Activated T-helper 1 cell treated with anti-CD3 and anti-CD28 coated beads, Interleukin-12 subunit alpha, Interleukin-12 subunit beta, Interleukin-2, Interleukin-4 antibody, amounts not matched to agents 30 ng/mL and 10 ng/mL and 1 ng/mL, durations not matched to agents 14 hours and 24 hours and 36 hours (primary cell): ENCODE measurements around the gene CAPN5. TPM values are rescaled to one million over a fixed set of nuclear protein-coding genes. Genes with fewer than 3 reads are reported as not detected.
"Not testable (repeated sequence)": the region's sequence is repeated elsewhere in the genome, so short reads cannot be mapped to it uniquely, and the experiment has no call there.

Experiments used
- DNase-seq: peaks from one replicate; pipeline ENCODE4 v3.0.0; 2021; ENCODE audit warnings: low spot score
- H3K27ac Mint-ChIP-seq: one replicate; pipeline ENCODE4 v1.8.0; 2021; ENCODE audit warnings: mild to moderate bottlenecking, mixed read lengths
- H3K27me3 Mint-ChIP-seq: one replicate; pipeline ENCODE4 v1.8.0; 2022; ENCODE audit warnings: mild to moderate bottlenecking, moderate library complexity, mixed read lengths; ENCODE audit not compliant: insufficient read depth
- H3K36me3 Mint-ChIP-seq: one replicate; pipeline ENCODE4 v1.8.0; 2021; ENCODE audit warnings: low read depth, mixed read lengths
- H3K4me1 Mint-ChIP-seq: one replicate; pipeline ENCODE4 v1.8.0; 2021; ENCODE audit warnings: low read depth, mixed read lengths
- H3K4me3 Mint-ChIP-seq: one replicate; pipeline ENCODE4 v1.8.0; 2021; ENCODE audit warnings: mild to moderate bottlenecking, moderate library complexity, mixed read lengths
- H3K9me3 Mint-ChIP-seq: one replicate; pipeline ENCODE4 v1.8.0; 2021; ENCODE audit warnings: mixed read lengths
- intact Hi-C: fragments of 100-400 bp; cut with micrococcal nuclease; formaldehyde crosslinking; loops from one replicate; pipeline ENCODE4 v1.15.1; 2024
- total RNA-seq: library from RNA; stranded (reverse); gene quantifications from 2 replicates; pipeline ENCODE4 v1.2.3, GENCODE V29; 2022

The CAPN5 gene
- total RNA-seq, 1 donor from 2014 or later = 0.10 TPM

- not testable (repeated sequence) for H3K36me3 Mint-ChIP-seq, H3K27me3 Mint-ChIP-seq, H3K27ac Mint-ChIP-seq, DNase-seq, H3K4me3 Mint-ChIP-seq, H3K9me3 Mint-ChIP-seq
- intact Hi-C loops = loop anchor here (1.0 to 2.0 kb wide), 9 partner anchors 18 to 425 kb away; partner anchors contain the start of genes ACER3 and CAPN5
- H3K4me1 Mint-ChIP-seq = peaks cover 14% of the 10 kb centered on the region
Observed at GRCh38 chr11:77047928-77048446, 18.8 kb upstream of the CAPN5 start.

DNA sequence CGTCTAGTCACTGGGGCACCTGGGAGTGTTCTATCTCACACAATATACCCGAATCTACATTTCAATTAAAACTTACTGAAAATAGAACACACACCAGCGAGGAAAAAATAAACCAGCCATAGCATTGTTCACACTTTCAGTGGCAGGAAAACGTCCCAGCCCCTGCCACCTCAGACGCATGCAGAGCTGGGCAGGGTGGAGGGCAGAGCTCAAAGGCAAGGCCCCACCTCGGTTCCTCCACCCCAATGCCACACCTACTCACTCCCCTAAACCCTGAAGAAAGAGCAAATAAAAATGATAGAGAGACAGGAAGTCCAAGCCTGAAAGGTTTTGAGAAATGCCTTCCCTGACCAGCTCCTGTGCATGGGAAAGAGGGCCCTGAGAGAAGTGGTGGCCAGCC, 17.7 kb upstream of the CAPN5 start:
- Mint-ChIP-seq H3K27ac (no peak overlapping the region), H3K27me3 (peaks cover 9% of the 10 kb centered on the region), H3K4me3 (no peak overlapping the region), H3K4me1 (peaks cover 14% of the 10 kb centered on the region), H3K36me3 (no peaks in the 10 kb centered on the region), H3K9me3 (no peaks in the 10 kb centered on the region)
- DNase-seq = no peak
- intact Hi-C loops = no loop called here

GRCh38 chr11:77051511-77051910, 15.3 kb upstream of the CAPN5 start:
- peaks cover 9% of the 10 kb centered on the region for H3K4me1 Mint-ChIP-seq
- no peak for DNase-seq
- intact Hi-C loops = no loop called here
- H3K27ac Mint-ChIP-seq = no peak overlapping the region
- H3K36me3 Mint-ChIP-seq = no peaks in the 10 kb centered on the region
- H3K4me3 Mint-ChIP-seq = no peak overlapping the region
- no peaks in the 10 kb centered on the region for H3K27me3 Mint-ChIP-seq
- no peaks in the 10 kb centered on the region for H3K9me3 Mint-ChIP-seq

DNA sequence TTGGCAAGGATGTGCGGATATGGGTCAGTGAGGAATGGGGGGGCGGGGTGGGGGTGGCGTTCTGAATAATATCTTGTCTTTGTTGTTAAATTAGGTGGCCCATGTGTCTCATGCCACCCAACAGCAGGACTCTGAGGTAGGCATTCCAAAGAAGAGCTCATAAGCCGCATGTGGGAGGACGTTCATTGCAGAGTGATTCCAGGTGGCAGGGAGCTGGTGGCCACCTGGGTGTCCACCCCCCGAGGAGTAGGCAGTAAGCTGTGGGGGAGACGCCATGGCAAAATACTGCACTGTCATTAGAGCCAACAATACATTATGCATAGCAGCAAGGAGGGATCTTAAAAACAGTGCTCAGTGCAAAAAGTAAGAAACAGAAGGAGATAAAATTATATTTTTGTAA, 14.3 kb upstream of the CAPN5 start:
- Mint-ChIP-seq H3K27ac (no peak overlapping the region), H3K9me3 (no peaks in the 10 kb centered on the region), H3K4me1 (peaks cover under 1% of the 10 kb centered on the region), H3K4me3 (no peak overlapping the region), H3K36me3 (no peaks in the 10 kb centered on the region), H3K27me3 (no peaks in the 10 kb centered on the region)
- DNase-seq = no peak
- intact Hi-C loops = no loop called here

DNA sequence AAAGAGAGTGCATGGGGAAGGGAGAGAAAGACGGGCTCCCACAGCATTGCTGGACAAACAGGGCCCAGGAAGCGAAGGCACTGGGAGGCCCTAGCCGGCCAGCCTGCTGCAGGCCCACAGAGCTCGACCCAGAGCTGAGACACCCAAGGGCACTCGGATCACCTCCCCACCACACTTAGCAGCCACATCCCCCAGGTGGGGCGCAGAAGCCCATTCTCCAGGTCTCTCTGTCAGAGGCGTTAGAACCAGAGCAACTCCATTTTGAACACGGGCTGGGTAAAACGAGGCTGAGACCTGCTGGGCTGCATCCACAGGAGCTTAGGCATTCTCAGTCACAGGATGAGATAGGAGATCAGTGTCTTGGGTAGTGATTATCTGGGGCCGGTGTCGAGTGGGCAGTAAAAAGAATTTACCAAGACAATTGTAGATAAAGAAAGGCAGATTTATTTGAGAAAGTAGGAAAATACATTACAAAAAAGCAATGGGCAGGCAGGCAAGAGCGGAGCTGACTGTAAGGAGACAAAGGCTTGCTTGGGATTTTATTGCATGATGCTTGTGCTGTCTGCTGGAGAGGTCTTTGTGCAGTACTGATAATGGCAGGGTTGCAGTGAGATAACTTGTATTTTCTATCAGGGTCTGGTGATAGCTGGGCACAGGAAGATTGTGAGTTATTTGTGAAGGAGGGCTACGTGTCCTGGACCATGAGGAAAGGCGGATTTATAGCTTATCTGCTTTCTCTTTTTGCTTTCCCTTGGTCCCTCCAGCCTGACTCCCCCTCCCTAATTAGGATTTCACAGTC, 13.4 kb upstream of the CAPN5 start:
- no peaks in the 10 kb centered on the region for H3K36me3 Mint-ChIP-seq
- peaks cover under 1% of the 10 kb centered on the region for H3K27me3 Mint-ChIP-seq
- no peaks in the 10 kb centered on the region for H3K4me1 Mint-ChIP-seq
- intact Hi-C loops = no loop called here
- no peaks in the 10 kb centered on the region for H3K9me3 Mint-ChIP-seq
- DNase-seq = no peak
- H3K27ac Mint-ChIP-seq = no peak overlapping the region
- no peak overlapping the region for H3K4me3 Mint-ChIP-seq

DNA sequence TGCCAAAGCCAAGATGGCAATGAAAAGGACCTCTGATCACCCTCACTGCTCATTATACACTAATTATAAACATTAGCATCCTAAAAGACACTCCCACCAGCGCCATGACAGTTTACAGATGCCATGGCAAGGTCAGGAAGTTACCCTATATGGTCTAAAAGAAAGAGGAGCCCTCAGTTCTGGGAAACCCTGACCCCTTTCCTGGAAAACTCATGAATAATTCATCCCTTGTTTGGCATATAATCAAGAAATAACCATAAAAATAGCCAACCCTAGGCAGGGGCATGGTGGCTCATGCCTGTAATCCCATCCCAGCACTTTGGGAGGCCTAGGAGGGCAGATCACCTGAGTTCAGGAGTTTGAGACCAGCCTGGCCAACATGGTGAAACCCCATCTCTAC, 12.7 kb upstream of the CAPN5 start:
- intact Hi-C loops = no loop called here
- no peak for DNase-seq
- Mint-ChIP-seq H3K27ac (no peak overlapping the region), H3K4me1 (no peaks in the 10 kb centered on the region), H3K4me3 (no peak overlapping the region), H3K9me3 (no peaks in the 10 kb centered on the region), H3K27me3 (peaks cover 4% of the 10 kb centered on the region), H3K36me3 (no peaks in the 10 kb centered on the region)

DNA sequence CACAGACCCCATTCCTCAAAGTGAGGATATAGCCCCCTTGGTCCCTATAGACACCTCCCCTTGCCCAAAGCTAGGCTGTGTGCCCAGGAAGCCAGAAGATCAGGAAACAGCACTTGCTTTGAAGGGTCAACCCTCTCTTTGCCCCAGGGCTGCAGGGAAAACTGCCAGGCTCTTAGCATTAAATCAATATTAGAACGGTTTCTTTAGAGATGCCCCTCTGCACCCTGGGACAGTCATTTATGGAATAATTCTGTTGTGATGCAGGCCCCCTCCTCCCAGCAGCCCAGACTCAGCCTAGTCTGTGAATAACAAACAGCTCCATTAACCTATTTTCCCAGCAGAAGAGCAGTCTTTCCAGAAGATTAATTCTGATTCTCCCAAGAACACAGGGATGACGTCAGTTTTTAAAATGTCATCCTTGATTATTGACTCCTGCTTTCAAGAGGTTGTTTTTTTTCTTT, 11.6 kb upstream of the CAPN5 start:
- intact Hi-C loops = no loop called here
- no peaks in the 10 kb centered on the region for H3K36me3 Mint-ChIP-seq

DNA sequence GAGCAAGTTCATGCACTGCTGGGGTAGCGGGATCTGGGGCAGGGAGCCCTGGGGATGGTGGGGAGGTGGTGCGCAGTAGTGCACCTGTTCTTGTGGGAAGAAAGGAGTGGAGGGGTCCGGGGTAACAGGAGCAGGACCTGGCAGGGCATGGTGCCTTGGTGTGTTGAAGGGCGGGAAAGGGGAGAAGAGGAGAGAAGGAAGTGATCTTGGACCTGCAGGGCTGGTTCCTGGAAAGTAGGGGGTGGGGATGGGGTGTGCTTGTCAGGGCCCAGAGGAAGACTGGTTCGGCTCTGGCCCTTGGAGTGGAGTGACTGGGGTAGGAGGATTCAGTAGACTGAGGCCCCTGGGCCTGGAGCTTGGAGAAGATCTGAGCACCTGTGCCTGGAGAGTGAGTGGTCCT, 10.9 kb upstream of the CAPN5 start:
- no peak overlapping the region for H3K27ac Mint-ChIP-seq

More for the DNA sequence above, 11.6 kb upstream of the CAPN5 start:
- Mint-ChIP-seq H3K9me3 (no peaks in the 10 kb centered on the region), H3K4me1 (no peaks in the 10 kb centered on the region), H3K4me3 (no peak overlapping the region), H3K27me3 (peaks cover 4% of the 10 kb centered on the region), H3K27ac (no peak overlapping the region)
- no peak for DNase-seq

GRCh38 chr11:77056814-77057402, 9.9 kb upstream of the CAPN5 start:
- no peaks in the 10 kb centered on the region for H3K4me1 Mint-ChIP-seq
- no peak overlapping the region for H3K4me3 Mint-ChIP-seq
- no peaks in the 10 kb centered on the region for H3K9me3 Mint-ChIP-seq
- no peak for DNase-seq
- peaks cover 10% of the 10 kb centered on the region for H3K27me3 Mint-ChIP-seq
- H3K27ac Mint-ChIP-seq = no peak overlapping the region
- no peaks in the 10 kb centered on the region for H3K36me3 Mint-ChIP-seq
- intact Hi-C loops = no loop called here

More for the DNA sequence above, 10.9 kb upstream of the CAPN5 start:
- no peaks in the 10 kb centered on the region for H3K9me3 Mint-ChIP-seq
- no peak overlapping the region for H3K4me3 Mint-ChIP-seq
- H3K4me1 Mint-ChIP-seq = no peaks in the 10 kb centered on the region
- H3K27me3 Mint-ChIP-seq = peaks cover 8% of the 10 kb centered on the region
- DNase-seq = no peak
- no peaks in the 10 kb centered on the region for H3K36me3 Mint-ChIP-seq
- intact Hi-C loops = no loop called here

DNA sequence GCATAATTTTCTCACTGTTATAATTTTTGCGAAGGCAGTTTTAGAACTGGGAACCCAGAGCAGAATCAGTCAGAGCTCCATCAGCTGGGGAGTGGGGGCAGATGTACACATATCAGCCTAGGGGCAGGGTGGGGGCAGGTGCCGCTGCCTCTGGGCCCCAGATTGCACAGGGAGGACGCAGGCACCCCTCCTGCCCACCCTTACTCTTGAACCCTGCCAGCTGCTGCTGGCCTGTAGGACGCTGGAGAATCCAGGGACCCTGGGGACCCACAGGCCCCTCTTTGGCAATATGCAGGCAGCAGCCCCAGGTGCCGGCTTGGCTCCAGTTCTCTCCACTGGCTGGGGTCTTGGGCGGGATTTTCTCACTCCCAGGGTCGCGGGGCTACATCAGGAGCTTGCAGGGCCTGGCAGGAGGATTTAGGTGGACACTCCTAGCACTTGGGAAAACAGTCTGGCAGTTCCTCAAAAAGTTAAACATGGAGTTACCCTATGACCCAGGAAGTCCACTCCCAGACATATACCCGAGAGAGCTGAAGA, 8.8 kb upstream of the CAPN5 start:
- no peaks in the 10 kb centered on the region for H3K4me1 Mint-ChIP-seq
- intact Hi-C loops = no loop called here
- no peak overlapping the region for H3K4me3 Mint-ChIP-seq
- H3K27me3 Mint-ChIP-seq = peaks cover 11% of the 10 kb centered on the region
- no peaks in the 10 kb centered on the region for H3K9me3 Mint-ChIP-seq
- no peak overlapping the region for H3K27ac Mint-ChIP-seq
- H3K36me3 Mint-ChIP-seq = no peaks in the 10 kb centered on the region
- DNase-seq = no peak

GRCh38 chr11:77058900-77059299, 7.9 kb upstream of the CAPN5 start:
- H3K27ac Mint-ChIP-seq = no peak overlapping the region
- no peaks in the 10 kb centered on the region for H3K4me1 Mint-ChIP-seq

DNA sequence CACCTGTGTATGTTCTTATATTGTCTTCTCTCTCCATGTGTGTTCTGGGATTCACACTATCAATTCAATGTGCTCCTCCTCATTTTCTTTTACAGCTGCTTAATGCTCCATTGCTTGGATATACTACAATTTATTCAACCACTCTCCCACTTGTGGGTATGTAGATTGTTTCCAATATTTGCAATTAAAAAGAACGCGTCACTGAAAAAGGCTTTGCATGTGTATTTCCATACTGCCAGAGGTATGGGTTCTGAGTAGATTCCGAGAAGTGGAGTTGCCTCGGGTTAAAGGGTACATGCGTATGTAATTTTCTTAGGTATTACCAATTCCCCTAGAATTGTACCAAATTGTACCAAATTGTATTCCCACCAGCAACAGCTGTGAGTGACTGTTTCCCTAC, 7.0 kb upstream of the CAPN5 start:
- Mint-ChIP-seq H3K9me3 (no peaks in the 10 kb centered on the region), H3K4me1 (no peaks in the 10 kb centered on the region), H3K4me3 (no peak overlapping the region), H3K27ac (no peak overlapping the region), H3K36me3 (no peaks in the 10 kb centered on the region), H3K27me3 (peaks cover 15% of the 10 kb centered on the region)
- intact Hi-C loops = loop anchor here (10.0 kb wide), 2 partner anchors 355 to 615 kb away; partner anchors contain the start of gene EMSY
- no peak for DNase-seq

More at GRCh38 chr11:77058900-77059299, 7.9 kb upstream of the CAPN5 start:
- Mint-ChIP-seq H3K36me3 (no peaks in the 10 kb centered on the region), H3K4me3 (no peak overlapping the region), H3K9me3 (no peaks in the 10 kb centered on the region), H3K27me3 (peaks cover 11% of the 10 kb centered on the region)
- intact Hi-C loops = no loop called here
- no peak for DNase-seq

GRCh38 chr11:77060234-77060633, 6.5 kb upstream of the CAPN5 start:
- Mint-ChIP-seq H3K27me3 (peaks cover 18% of the 10 kb centered on the region), H3K4me3 (no peak overlapping the region), H3K27ac (no peak overlapping the region), H3K4me1 (no peaks in the 10 kb centered on the region), H3K9me3 (no peaks in the 10 kb centered on the region), H3K36me3 (no peaks in the 10 kb centered on the region)
- no peak for DNase-seq
- intact Hi-C loops = loop anchor here (10.0 kb wide), 2 partner anchors 355 to 615 kb away; partner anchors contain the start of gene EMSY
